H9 (cell line): Measurements from ENCODE around the gene CNNM1. TPM values are rescaled to one million over a fixed set of nuclear protein-coding genes. Genes with fewer than 3 reads are reported as not detected.
A peak's percentile ranks its signal among the peaks of the same experiment; 100 is the strongest.

ENCODE experiments used
- DNase-seq: peaks from one replicate; pipeline ENCODE4 v3.0.0-alpha.2; 2017
- H2AFZ ChIP-seq: one replicate; pipeline ENCODE4 v1.6.1; 2013; ENCODE audit warnings: mild to moderate bottlenecking, low read length, control low read depth, moderate library complexity
- H2AK5ac ChIP-seq: 2 replicates; pipeline ENCODE4 v1.6.1; 2013; ENCODE audit warnings: low read length, control low read depth, mixed read lengths; ENCODE audit not compliant: insufficient read length
- H2BK120ac ChIP-seq: one replicate; pipeline ENCODE4 v1.6.1; 2013; ENCODE audit warnings: low read depth, mild to moderate bottlenecking, low read length, control low read depth, inconsistent platforms; ENCODE audit not compliant: poor library complexity, severe bottlenecking
- H2BK12ac ChIP-seq: 2 replicates; pipeline ENCODE4 v1.6.1; 2013; ENCODE audit warnings: low read length, control low read depth, mixed read lengths, low read depth; ENCODE audit not compliant: insufficient read length
- H2BK15ac ChIP-seq: 2 replicates; pipeline ENCODE4 v1.6.1; 2013; ENCODE audit warnings: low read depth, low read length, control low read depth
- H2BK20ac ChIP-seq: one replicate; pipeline ENCODE4 v1.6.1; 2013; ENCODE audit warnings: low read depth, mild to moderate bottlenecking, low read length, control low read depth, inconsistent platforms; ENCODE audit not compliant: poor library complexity, severe bottlenecking
- H2BK5ac ChIP-seq: 2 replicates; pipeline ENCODE4 v1.6.1; 2013; ENCODE audit warnings: low read length, control low read depth, mixed read lengths; ENCODE audit not compliant: insufficient read length
- H3K14ac ChIP-seq: 2 replicates; pipeline ENCODE4 v1.6.1; 2013; ENCODE audit warnings: low read length, control low read depth; ENCODE audit not compliant: insufficient read depth
- H3K18ac ChIP-seq: 2 replicates; pipeline ENCODE4 v1.6.1; 2013; ENCODE audit warnings: low read depth, mild to moderate bottlenecking, mixed read lengths, low read length, control low read depth; ENCODE audit not compliant: insufficient read length
- H3K23ac ChIP-seq: 2 replicates; pipeline ENCODE4 v1.6.1; 2013; ENCODE audit warnings: low read length, control low read depth, mixed read lengths, low read depth; ENCODE audit not compliant: insufficient read length
- H3K23me2 ChIP-seq: 2 replicates; pipeline ENCODE4 v1.6.1; 2013; ENCODE audit warnings: low read depth, mild to moderate bottlenecking, mixed read lengths, low read length, control low read depth; ENCODE audit not compliant: insufficient read length, poor library complexity, severe bottlenecking
- H3K27ac ChIP-seq: 2 replicates; pipeline ENCODE4 v1.5.1; 2013; ENCODE audit warnings: low read length, control low read depth, mixed read lengths, low read depth; ENCODE audit not compliant: insufficient read length
- H3K27me3 ChIP-seq: 2 replicates; pipeline ENCODE4 v1.6.1; 2013; ENCODE audit warnings: low read length, control low read depth, inconsistent platforms; ENCODE audit not compliant: insufficient read depth
- H3K4ac ChIP-seq: 2 replicates; pipeline ENCODE4 v1.6.1; 2013; ENCODE audit warnings: low read depth, mild to moderate bottlenecking, control low read depth, inconsistent platforms, low read length, moderate library complexity
- H3K4me1 ChIP-seq: 2 replicates; pipeline ENCODE4 v1.6.1; 2013; ENCODE audit warnings: low read length, control low read depth, inconsistent platforms; ENCODE audit not compliant: insufficient read depth
- H3K4me2 ChIP-seq: 2 replicates; pipeline ENCODE4 v1.6.1; 2013; ENCODE audit warnings: low read length, control low read depth, mixed read lengths; ENCODE audit not compliant: insufficient read length, insufficient read depth
- H3K56ac ChIP-seq: 2 replicates; pipeline ENCODE4 v1.6.1; 2013; ENCODE audit warnings: low read depth, mild to moderate bottlenecking, mixed read lengths, low read length, control low read depth; ENCODE audit not compliant: insufficient read length
- H3K79me1 ChIP-seq: 2 replicates; pipeline ENCODE4 v1.6.1; 2013; ENCODE audit warnings: low read depth, mild to moderate bottlenecking, moderate library complexity, low read length, control low read depth, inconsistent platforms; ENCODE audit not compliant: insufficient read depth, poor library complexity, severe bottlenecking
- H3K79me2 ChIP-seq: 2 replicates; pipeline ENCODE4 v1.6.1; 2013; ENCODE audit warnings: low read length, control low read depth, inconsistent platforms; ENCODE audit not compliant: insufficient read depth
- H3K9ac ChIP-seq: 2 replicates; pipeline ENCODE4 v1.6.1; 2013; ENCODE audit warnings: low read length, control low read depth, mixed read lengths; ENCODE audit not compliant: insufficient read length; ENCODE audit errors: extremely low read depth
- H3K9me3 ChIP-seq: one replicate; pipeline ENCODE4 v1.6.1; 2013; ENCODE audit warnings: low read depth, low read length, inconsistent platforms; ENCODE audit not compliant: control insufficient read depth
- H3T11ph ChIP-seq: one replicate; pipeline ENCODE4 v1.6.1; 2013; ENCODE audit warnings: mild to moderate bottlenecking, low read length, control low read depth, inconsistent platforms
- H4K20me1 ChIP-seq: one replicate; pipeline ENCODE4 v1.6.1; 2013; ENCODE audit not compliant: control insufficient read depth, insufficient read length, insufficient read depth
- H4K5ac ChIP-seq: 2 replicates; pipeline ENCODE4 v1.6.1; 2013; ENCODE audit warnings: low read depth, mild to moderate bottlenecking, mixed read lengths, low read length, control low read depth; ENCODE audit not compliant: insufficient read length
- H4K8ac ChIP-seq: replicated peaks from 2 replicates; pipeline ENCODE4 v1.6.1; 2013; ENCODE audit warnings: low read length, control low read depth, mixed read lengths, low read depth; ENCODE audit not compliant: insufficient read length
- H4K91ac ChIP-seq: 2 replicates; pipeline ENCODE4 v1.6.1; 2013; ENCODE audit warnings: low read depth, mild to moderate bottlenecking, moderate library complexity, mixed read lengths, low read length, control low read depth; ENCODE audit not compliant: insufficient read length
- H3K27ac Mint-ChIP-seq, 3 experiments: 2 replicates in 2 of 3; 3 replicates in 1 of 3; pipeline ENCODE4 v1.8.0; 2020 to 2021; ENCODE audit warnings: mixed read lengths in 3 of 3, mild to moderate bottlenecking in 1 of 3, moderate library complexity in 1 of 3
- H3K27me3 Mint-ChIP-seq: 2 replicates; pipeline ENCODE4 v1.8.0; 2021; ENCODE audit warnings: low read depth, mild to moderate bottlenecking, moderate library complexity, mixed read lengths
- H3K36me3 Mint-ChIP-seq, 3 experiments: 2 replicates in 2 of 3; 3 replicates in 1 of 3; pipeline ENCODE4 v1.8.0; 2020 to 2021; ENCODE audit warnings: low read depth in 3 of 3, mixed read lengths in 3 of 3; ENCODE audit not compliant: insufficient read depth in 1 of 3
- H3K4me1 Mint-ChIP-seq, 2 experiments: 2 replicates each; pipeline ENCODE4 v1.8.0; 2020; ENCODE audit warnings: mixed read lengths in 2 of 2
- H3K4me3 Mint-ChIP-seq, 2 experiments: 2 replicates in 1 of 2; 3 replicates in 1 of 2; pipeline ENCODE4 v1.8.0; 2020 to 2021; ENCODE audit warnings: mild to moderate bottlenecking in 2 of 2, mixed read lengths in 2 of 2, moderate library complexity in 1 of 2
- H3K9me3 Mint-ChIP-seq, 2 experiments: 2 replicates in 1 of 2; 3 replicates in 1 of 2; pipeline ENCODE4 v1.8.0; 2020; ENCODE audit warnings: mild to moderate bottlenecking in 2 of 2, mixed read lengths in 2 of 2, moderate library complexity in 1 of 2
- WGBS: extraction: QIAGEN DNeasy Blood & Tissue Kit; methylation state at CpG from one replicate; pipeline ENCODE4 v1.1.7; 2013; ENCODE audit warnings: missing lambda C conversion rate, low lambda C conversion rate, mixed read lengths; ENCODE audit not compliant: insufficient read length; ENCODE audit errors: extremely low coverage; 5-methylcytosine and 5-hydroxymethylcytosine counted together
- total RNA-seq: library from RNA; stranded (reverse); gene quantifications from 2 replicates; pipeline ENCODE4 v1.2.1, GENCODE V29; 2021
- TF ChIP-seq, protein P1 (sequence below): fragments of 200-600 bp; sonication (generic); conservative IDR thresholded peaks from 3 replicates; pipeline ENCODE4 v1.8.0; 2021; ENCODE audit warnings: antibody characterized with exemption, mild to moderate bottlenecking

Gene CNNM1
- total RNA-seq, 1 experiment from 2014 or later, result 0.35 TPM

DNA sequence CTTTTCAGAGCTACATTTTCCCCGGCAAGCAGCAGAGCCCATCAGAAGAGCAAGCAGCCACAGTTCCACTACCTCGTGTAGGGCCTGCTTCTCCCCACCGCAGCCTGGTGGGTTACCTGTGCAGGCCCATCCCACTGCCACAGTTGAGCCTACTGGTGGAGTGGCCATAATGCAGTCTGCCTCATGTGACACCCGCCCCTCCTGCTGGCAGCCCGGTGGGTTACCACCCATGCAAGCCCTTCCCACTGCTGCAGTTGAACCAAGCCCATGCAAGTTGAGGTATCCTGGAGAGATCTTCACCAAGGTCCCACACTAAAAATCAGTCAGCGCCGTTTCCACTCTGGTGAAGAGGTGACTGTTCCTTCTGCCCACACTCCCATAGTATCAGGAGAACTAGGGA is 32.1 kb upstream of the CNNM1 start:
- H4K8ac ChIP-seq, result no peak overlapping the region
- no peaks in the 10 kb centered on the region for H3K4me1 Mint-ChIP-seq
- H3K4me2 ChIP-seq, result no peak overlapping the region
- H2BK120ac ChIP-seq, result no peak overlapping the region
- no peak overlapping the region for H4K91ac ChIP-seq
- no peak overlapping the region for H3K18ac ChIP-seq
- peaks cover 1% of the 10 kb centered on the region for H3K27me3 Mint-ChIP-seq
- no peak overlapping the region for H2AFZ ChIP-seq
- H2BK15ac ChIP-seq, result no peak overlapping the region
- H4K20me1 ChIP-seq, result no peaks in the 10 kb centered on the region
- no peak overlapping the region for H4K5ac ChIP-seq
- H3K9me3 Mint-ChIP-seq, result no peaks in the 10 kb centered on the region
- H3K4me3 Mint-ChIP-seq, result no peak overlapping the region
- H3K56ac ChIP-seq, result no peak overlapping the region
- no peaks in the 10 kb centered on the region for H3K79me1 ChIP-seq
- no peak overlapping the region for H3K27ac ChIP-seq
- no peaks in the 10 kb centered on the region for H3K36me3 Mint-ChIP-seq
- H2AK5ac ChIP-seq, result no peak overlapping the region
- TF ChIP-seq, protein P1, sequence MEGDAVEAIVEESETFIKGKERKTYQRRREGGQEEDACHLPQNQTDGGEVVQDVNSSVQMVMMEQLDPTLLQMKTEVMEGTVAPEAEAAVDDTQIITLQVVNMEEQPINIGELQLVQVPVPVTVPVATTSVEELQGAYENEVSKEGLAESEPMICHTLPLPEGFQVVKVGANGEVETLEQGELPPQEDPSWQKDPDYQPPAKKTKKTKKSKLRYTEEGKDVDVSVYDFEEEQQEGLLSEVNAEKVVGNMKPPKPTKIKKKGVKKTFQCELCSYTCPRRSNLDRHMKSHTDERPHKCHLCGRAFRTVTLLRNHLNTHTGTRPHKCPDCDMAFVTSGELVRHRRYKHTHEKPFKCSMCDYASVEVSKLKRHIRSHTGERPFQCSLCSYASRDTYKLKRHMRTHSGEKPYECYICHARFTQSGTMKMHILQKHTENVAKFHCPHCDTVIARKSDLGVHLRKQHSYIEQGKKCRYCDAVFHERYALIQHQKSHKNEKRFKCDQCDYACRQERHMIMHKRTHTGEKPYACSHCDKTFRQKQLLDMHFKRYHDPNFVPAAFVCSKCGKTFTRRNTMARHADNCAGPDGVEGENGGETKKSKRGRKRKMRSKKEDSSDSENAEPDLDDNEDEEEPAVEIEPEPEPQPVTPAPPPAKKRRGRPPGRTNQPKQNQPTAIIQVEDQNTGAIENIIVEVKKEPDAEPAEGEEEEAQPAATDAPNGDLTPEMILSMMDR, result peak; percentile 32; the same call in 2 of the 3 replicates
- H3T11ph ChIP-seq, result no peak overlapping the region
- H2BK5ac ChIP-seq, result no peak overlapping the region
- H3K23ac ChIP-seq, result no peak overlapping the region
- no peak overlapping the region for H2BK20ac ChIP-seq
- H3K27ac Mint-ChIP-seq, result no peak overlapping the region
- H3K23me2 ChIP-seq, result no peaks in the 10 kb centered on the region
- no peak overlapping the region for H2BK12ac ChIP-seq
- no peaks in the 10 kb centered on the region for H3K9me3 ChIP-seq
- no peak overlapping the region for H3K9ac ChIP-seq
- H3K4me1 ChIP-seq, result no peaks in the 10 kb centered on the region
- peak; percentile 47 for DNase-seq
- H3K79me2 ChIP-seq, result no peaks in the 10 kb centered on the region
- H3K14ac ChIP-seq, result no peak overlapping the region
- no peak overlapping the region for H3K4ac ChIP-seq
- WGBS, result no CpG with 5 or more reads among the region's 7 CpGs
- peaks cover 2% of the 10 kb centered on the region; the same call in 1 of the 2 replicates for H3K27me3 ChIP-seq
